ENCODE results near the gene HDAC7.

The HDAC7 gene

DNA sequence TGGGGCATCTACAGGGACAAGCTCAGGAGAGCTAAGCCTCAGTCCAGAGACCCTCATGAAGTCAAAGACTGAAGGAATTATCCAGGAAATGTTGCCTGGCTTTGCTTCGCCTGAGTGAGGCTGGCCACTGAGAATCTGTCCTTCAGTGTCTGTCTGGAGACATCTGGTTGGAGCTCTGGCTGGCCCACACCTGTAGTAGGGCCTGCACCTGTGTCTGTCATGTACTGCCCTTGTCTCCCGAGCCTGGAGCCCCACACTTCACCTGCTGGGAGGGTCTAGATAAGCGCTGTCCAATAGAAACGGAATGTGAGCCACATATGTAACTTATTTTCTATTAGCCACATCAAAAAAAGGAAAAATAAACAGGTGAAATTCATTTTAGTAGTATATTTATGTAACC lies 9.9 kb upstream of the HDAC7 start:
- no peak for DNase-seq (ENCODE audit: low read depth)
- TF ChIP-seq, protein P1, sequence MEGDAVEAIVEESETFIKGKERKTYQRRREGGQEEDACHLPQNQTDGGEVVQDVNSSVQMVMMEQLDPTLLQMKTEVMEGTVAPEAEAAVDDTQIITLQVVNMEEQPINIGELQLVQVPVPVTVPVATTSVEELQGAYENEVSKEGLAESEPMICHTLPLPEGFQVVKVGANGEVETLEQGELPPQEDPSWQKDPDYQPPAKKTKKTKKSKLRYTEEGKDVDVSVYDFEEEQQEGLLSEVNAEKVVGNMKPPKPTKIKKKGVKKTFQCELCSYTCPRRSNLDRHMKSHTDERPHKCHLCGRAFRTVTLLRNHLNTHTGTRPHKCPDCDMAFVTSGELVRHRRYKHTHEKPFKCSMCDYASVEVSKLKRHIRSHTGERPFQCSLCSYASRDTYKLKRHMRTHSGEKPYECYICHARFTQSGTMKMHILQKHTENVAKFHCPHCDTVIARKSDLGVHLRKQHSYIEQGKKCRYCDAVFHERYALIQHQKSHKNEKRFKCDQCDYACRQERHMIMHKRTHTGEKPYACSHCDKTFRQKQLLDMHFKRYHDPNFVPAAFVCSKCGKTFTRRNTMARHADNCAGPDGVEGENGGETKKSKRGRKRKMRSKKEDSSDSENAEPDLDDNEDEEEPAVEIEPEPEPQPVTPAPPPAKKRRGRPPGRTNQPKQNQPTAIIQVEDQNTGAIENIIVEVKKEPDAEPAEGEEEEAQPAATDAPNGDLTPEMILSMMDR (conservative IDR thresholded peaks at IDR 0.05; ENCODE audit: control insufficient read depth, insufficient read depth, low read depth, low read length), result no peak
- no peak overlapping the region for H3K4me3 ChIP-seq (ENCODE audit: control insufficient read depth, low read depth, low read length)

DNA sequence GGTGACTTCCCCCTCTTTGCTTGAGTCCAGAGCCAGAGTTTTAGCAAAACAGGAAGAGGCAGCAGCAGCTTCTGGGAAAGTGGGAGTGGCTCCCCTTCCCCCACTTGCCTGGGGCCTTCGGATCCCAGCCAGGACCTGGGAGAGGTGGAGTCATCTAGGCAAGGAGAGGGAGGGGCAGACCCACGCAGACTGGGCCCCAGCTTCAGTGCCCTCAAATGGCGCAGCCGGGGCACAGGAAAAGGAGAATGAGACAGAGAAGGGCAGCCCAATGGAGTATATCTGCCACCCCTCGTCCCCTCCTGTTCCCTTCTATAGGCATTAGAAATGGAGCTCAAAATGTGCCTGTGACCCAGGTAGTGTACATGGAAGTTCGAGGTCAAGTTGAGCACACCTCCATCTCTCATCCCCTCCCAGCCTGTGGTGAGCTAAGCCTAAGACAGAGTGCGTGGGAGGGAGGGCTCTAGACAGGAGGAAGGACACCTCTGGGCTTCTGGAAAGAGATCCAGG lies 9.3 kb upstream of the HDAC7 start:
- DNase-seq (ENCODE audit: low read depth), result peak; percentile 69
- TF ChIP-seq, protein P1 (conservative IDR thresholded peaks at IDR 0.05; ENCODE audit: control insufficient read depth, insufficient read depth, low read depth, low read length), result no peak
- H3K4me3 ChIP-seq (ENCODE audit: control insufficient read depth, low read depth, low read length), result no peak overlapping the region

DNA sequence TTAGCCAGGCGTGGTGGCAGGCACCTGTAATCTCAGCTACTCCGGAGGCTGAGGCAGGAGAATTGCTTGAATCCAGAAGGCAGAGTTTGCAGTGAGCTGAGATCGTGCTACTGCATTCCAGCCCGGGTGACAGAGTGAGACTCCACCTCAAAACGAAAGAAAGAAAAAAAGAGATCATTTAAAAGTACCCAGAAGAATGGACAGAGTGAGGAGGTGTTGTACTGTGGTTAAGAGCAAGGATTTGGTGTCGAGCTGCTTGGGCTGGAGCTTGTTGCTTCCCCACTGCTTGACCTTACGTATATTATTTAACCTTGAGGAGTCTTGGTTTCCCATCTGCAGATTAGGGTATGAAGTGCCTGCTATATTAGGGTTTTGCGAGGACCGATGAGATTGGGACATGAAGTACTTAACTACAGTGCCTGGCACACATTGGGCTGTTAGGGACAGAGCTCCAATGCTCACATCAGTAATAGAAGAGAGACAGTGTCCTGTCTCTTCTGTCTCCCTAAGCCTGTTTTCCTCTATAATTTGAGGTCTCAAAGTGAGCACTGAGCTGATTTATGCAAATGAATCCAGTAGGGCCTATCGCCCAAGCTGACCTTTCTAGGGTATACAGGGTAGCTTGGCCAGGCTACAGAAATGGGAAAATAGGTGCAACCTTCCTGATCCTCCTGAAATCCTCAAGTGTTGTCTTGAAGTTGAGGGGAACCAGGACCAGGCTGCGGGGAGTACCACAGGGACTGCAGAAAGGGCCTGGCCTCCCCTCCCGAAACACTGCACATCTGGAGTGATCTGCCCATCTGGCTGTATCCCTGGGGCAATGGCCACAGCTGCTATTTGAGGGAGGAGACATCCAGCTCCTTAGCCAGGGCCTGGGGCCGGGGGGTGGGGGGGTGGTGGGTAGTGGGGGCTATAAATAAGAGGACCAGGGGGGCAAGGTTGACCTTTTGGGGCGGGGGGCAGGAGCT lies 8.6 kb upstream of the HDAC7 start:
- TF ChIP-seq, protein P1 (conservative IDR thresholded peaks at IDR 0.05; ENCODE audit: control insufficient read depth, insufficient read depth, low read depth, low read length), result no peak
- DNase-seq (ENCODE audit: low read depth), result no peak
- H3K4me3 ChIP-seq (ENCODE audit: control insufficient read depth, low read depth, low read length), result no peak overlapping the region

DNA sequence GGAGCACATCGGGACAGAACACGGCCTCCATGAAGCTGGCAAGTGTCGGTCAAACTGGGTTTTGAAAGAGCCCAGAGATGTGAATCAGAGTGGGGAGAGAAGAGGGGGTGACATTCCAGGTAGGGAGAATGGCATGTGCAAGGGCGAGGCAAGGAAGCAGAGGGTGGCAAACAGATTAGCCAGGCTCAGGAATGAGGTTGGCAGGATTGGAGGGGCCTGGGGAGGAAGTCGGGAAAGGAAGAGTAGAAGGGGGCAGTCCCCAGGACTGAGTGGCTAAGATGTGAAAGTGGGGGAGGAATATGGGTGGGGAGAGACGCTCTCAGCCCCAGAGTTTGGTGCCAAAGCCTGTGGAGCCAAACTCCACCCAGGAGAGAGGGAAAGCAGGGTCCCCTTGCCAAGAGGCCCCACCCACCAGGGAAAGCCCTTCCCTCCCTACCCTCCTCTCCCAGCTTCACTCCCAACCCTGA lies 5.5 kb upstream of the HDAC7 start:
- TF ChIP-seq, protein P1 (conservative IDR thresholded peaks at IDR 0.05; ENCODE audit: control insufficient read depth, insufficient read depth, low read depth, low read length), result no peak
- no peak for DNase-seq (ENCODE audit: low read depth)
- H3K4me3 ChIP-seq (ENCODE audit: control insufficient read depth, low read depth, low read length), result no peak overlapping the region

DNA sequence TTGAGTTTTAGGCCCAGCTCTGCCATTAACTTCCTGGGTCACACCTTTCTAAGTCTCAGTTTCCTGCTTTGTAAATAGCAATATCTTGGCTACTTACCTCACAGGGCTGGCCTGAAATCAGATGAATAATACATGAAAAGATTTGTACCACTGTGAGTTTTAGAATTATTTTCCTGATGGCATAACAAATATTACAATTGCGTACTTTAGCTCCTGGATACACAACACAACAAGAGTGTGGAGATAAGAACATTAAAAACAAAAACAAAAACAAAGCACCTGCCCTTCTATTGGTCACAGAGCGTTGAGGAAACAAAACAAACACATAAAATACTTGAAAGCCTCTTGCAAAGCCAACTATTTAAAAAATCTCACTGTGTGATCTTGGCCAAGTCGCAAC lies 4.9 kb upstream of the HDAC7 start:
- TF ChIP-seq, protein P1 (conservative IDR thresholded peaks at IDR 0.05; ENCODE audit: control insufficient read depth, insufficient read depth, low read depth, low read length), result no peak
- DNase-seq (ENCODE audit: low read depth), result no peak
- no peak overlapping the region for H3K4me3 ChIP-seq (ENCODE audit: control insufficient read depth, low read depth, low read length)

DNA sequence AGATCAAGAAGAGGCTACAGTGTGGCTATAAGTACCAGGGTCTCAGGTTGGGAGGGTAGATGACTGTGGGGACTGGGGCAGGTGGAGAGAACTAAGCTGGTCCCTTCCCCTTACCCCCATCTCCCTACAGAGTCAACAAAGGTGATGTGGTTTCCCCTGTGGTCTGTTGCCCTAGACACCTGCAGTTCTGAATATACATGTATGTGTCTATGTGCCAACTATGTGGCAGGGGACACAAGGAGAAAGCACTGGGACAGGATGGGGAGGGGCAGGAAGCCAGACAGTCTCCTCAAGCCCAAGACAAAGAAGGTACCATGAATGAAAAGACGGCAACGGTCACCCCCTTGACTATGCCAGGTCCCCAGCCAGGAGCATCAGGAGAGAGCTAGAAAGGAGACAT lies 4.5 kb upstream of the HDAC7 start:
- TF ChIP-seq, protein P1 (conservative IDR thresholded peaks at IDR 0.05; ENCODE audit: control insufficient read depth, insufficient read depth, low read depth, low read length), result no peak
- H3K4me3 ChIP-seq (ENCODE audit: control insufficient read depth, low read depth, low read length), result no peak overlapping the region
- DNase-seq (ENCODE audit: low read depth), result no peak

Data from fibroblast of mammary gland (primary cell).